CD8-positive, alpha-beta memory T cell (primary cell): ENCODE measurements around the gene ITGB4. TPM values are rescaled to one million over a fixed set of nuclear protein-coding genes. Genes with fewer than 3 reads are reported as not detected.
"Not testable (repeated sequence)": the region's sequence is repeated elsewhere in the genome, so short reads cannot be mapped to it uniquely, and the experiment has no call there.

Experiments used
- CTCF ChIA-PET: fragments of 350-600 bp; sonication (Branson Sonifier 250); formaldehyde crosslinking; loops from one replicate; lab custom pipeline; 2021; ENCODE audit warnings: antibody characterized with exemption; lab: Charles Lee
- POLR2A ChIA-PET: fragments of 350-600 bp; sonication (Branson Sonifier 250); formaldehyde crosslinking; loops from one replicate; lab custom pipeline; 2021; ENCODE audit warnings: antibody characterized with exemption; lab: Charles Lee
- DNase-seq, 5 donors: peaks; one replicate each; pipeline versions ENCODE4 v3.0.0 to v3.0.0-alpha.2; 2020 to 2022; ENCODE audit warnings: mixed read lengths in 1 of 5
- H3K27ac ChIP-seq: one replicate; pipeline ENCODE4 v1.7.0; 2013; ENCODE audit warnings: low read depth, mild to moderate bottlenecking, low read length, moderate library complexity
- H3K27me3 ChIP-seq: 2 replicates; pipeline ENCODE4 v1.7.0; 2013; ENCODE audit warnings: low read length, mild to moderate bottlenecking; ENCODE audit not compliant: insufficient read depth, poor library complexity, severe bottlenecking
- H3K36me3 ChIP-seq: 2 replicates; pipeline ENCODE4 v1.7.0; 2013; ENCODE audit warnings: mild to moderate bottlenecking, low read length, moderate library complexity; ENCODE audit not compliant: insufficient read depth
- H3K4me1 ChIP-seq: 2 replicates; pipeline ENCODE4 v1.7.0; 2013; ENCODE audit warnings: mild to moderate bottlenecking, low read length, moderate library complexity; ENCODE audit not compliant: insufficient read depth
- H3K4me3 ChIP-seq: 2 replicates; pipeline ENCODE4 v1.7.0; 2013; ENCODE audit warnings: mild to moderate bottlenecking, low read length
- H3K9me3 ChIP-seq: 2 replicates; pipeline ENCODE4 v1.7.0; 2013; ENCODE audit warnings: mild to moderate bottlenecking, low read length
- H3K27ac Mint-ChIP-seq, 8 donors: one replicate each; pipeline ENCODE4 v1.8.0; 2020 to 2021; ENCODE audit warnings: mixed read lengths in 8 of 8, mild to moderate bottlenecking in 6 of 8, inconsistent platforms in 3 of 8, moderate library complexity in 3 of 8
- H3K27me3 Mint-ChIP-seq, 2 donors: one replicate each; pipeline ENCODE4 v1.8.0; 2020 to 2021; ENCODE audit warnings: mixed read lengths in 2 of 2, mild to moderate bottlenecking in 1 of 2, moderate library complexity in 1 of 2
- H3K36me3 Mint-ChIP-seq, 3 donors: one replicate each; pipeline ENCODE4 v1.8.0; 2020 to 2021; ENCODE audit warnings: mixed read lengths in 3 of 3, inconsistent platforms in 1 of 3, mild to moderate bottlenecking in 1 of 3
- H3K4me1 Mint-ChIP-seq, 3 donors: one replicate each; pipeline ENCODE4 v1.8.0; 2020 to 2021; ENCODE audit warnings: mixed read lengths in 3 of 3, inconsistent platforms in 1 of 3, mild to moderate bottlenecking in 1 of 3
- H3K4me3 Mint-ChIP-seq, 7 donors: one replicate each; pipeline ENCODE4 v1.8.0; 2020 to 2021; ENCODE audit warnings: mixed read lengths in 7 of 7, mild to moderate bottlenecking in 6 of 7, moderate library complexity in 4 of 7, inconsistent platforms in 2 of 7
- H3K9me3 Mint-ChIP-seq, 5 donors: one replicate each; pipeline ENCODE4 v1.8.0; 2020 to 2022; ENCODE audit warnings: mixed read lengths in 5 of 5, mild to moderate bottlenecking in 3 of 5, moderate library complexity in 2 of 5, inconsistent platforms in 1 of 5
- polyA plus RNA-seq: library from polyadenylated mRNA; unstranded; fragments of 300-500 nt; fragmentation: Illumina TruSeq; gene quantifications from one replicate; pipeline ENCODE4 v1.2.3, GENCODE V29; 2021
- total RNA-seq, 2 experiments: library from RNA; stranded (reverse); gene quantifications; one replicate each; pipeline ENCODE4 v1.2.3, GENCODE V29; 2021

The ITGB4 gene
- total and polyA plus RNA-seq, 3 experiments from 2014 or later = 1.5 to 2.1 (median 1.8) TPM

DNA sequence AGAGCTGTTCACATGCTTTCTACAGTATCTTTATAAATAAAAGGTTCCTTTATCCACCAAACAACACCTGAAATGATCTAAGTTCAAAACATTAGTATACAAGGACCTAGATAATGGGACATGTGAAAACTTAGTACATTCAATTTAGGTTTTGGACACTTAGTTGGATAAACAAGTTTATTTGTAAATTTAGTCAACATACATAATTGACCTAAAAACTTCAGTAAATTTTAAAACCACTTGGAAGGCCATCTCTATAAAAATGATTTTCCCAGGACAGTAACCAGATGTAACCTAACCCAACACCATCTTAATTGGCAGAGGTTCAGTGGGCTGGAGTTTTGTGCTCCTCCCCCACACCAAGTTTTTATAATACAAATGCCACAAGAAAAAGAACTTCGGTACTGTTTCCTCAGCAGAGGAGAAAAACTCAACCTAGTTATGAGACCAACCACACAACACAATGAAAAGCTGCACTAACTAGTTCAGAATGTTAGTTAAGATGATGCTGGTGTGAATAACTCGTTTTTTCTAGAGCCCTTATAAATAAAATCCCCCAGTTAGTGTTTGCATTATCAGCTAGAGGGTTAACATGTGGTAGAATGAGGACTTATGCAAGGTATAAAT lies 56.1 kb downstream of the ITGB4 start:
- peaks cover 21% of the 10 kb centered on the region for H3K36me3 ChIP-seq
- Mint-ChIP-seq H3K4me3 (peak overlapping the region; percentile 93 to 100 (median 98)), H3K27me3 (peaks cover 0 to 14% of the 10 kb centered on the region in 2 donors), H3K9me3 (peaks cover 0 to 2% (median 0%) of the 10 kb centered on the region in 5 donors), H3K36me3 (peaks cover 19 to 38% (median 20%) of the 10 kb centered on the region in 3 donors), H3K27ac (peak overlapping the region; percentile 34 to 91 (median 81)), H3K4me1 (peaks cover 40 to 53% (median 42%) of the 10 kb centered on the region in 3 donors)
- peak overlapping the region; percentile 86 for H3K4me3 ChIP-seq
- no peaks in the 10 kb centered on the region for H3K9me3 ChIP-seq
- DNase-seq = peak in 1 of 5 donors; percentile 8
- H3K4me1 ChIP-seq = peaks cover 22% of the 10 kb centered on the region
- ChIA-PET CTCF (interaction anchor here (0.9 to 4.8 kb wide), 7 partner anchors 9 to 78 kb away, joined by 3 to 47 read pairs (median 4); partner anchors contain the start of genes GALK1 and WBP2), POLR2A (interaction anchor here (0.6 to 5.9 kb wide), 14 partner anchors 8 to 749 kb away, joined by 3 to 79 read pairs (median 4); partner anchors contain the start of genes GALK1, UNK and WBP2)
- peak overlapping the region; percentile 97 for H3K27ac ChIP-seq
- no peaks in the 10 kb centered on the region for H3K27me3 ChIP-seq

DNA sequence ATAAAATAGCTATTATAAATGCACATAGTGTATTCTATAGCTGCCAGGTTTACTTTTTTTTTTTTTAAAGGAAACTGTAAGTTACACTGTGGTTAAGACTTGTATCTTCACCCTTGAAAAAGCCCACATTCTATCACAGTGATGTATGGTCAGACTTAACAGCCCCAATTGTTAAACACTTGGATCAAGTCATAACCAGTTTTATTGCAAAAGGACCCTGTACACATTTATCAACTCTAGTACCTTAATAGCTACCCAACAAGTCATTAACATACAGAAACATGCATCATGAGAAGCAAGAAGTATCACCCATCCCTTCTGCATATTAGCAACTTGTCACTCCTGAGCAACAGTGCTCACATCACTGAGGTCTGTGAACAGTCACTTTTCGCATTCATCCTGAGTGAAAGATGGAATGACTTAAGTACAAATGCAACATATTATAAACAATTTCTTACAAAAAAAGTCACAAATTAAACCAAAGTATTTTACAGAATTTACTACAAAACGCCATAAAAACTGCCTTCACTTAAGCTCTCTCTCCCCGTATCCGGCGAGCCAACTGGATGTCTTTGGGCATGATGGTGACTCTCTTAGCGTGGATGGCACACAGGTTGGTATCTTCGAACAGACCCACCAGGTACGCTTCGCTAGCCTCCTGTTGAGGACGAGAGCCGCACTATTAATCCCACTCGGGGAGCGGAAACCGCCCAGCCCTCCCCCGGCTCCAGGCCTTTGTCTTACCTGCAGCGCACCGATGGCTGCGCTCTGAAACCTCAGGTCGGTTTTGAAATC lies 57.0 kb downstream of the ITGB4 start:
- H3K27me3 ChIP-seq = not testable (repeated sequence)

DNA sequence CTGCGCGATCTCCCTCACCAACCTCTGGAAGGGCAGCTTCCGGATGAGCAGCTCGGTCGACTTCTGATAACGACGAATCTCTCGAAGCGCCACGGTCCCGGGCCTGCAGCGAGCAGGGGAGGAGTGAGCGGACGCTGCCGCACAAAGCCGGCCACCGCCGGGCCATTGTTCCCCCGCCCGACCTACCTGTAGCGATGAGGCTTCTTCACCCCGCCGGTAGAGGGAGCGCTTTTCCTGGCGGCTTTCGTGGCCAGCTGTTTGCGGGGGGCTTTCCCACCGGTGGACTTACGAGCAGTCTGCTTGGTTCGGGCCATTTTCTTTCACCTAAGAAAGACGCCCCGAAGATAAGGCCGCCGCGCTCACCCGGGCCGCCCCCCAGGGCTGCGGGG lies 57.6 kb downstream of the ITGB4 start:
- Histone ChIP-seq H3K4me1 (peaks cover 35% of the 10 kb centered on the region), H3K36me3 (peaks cover 21% of the 10 kb centered on the region), H3K27me3 (no peaks in the 10 kb centered on the region), H3K27ac (peak overlapping the region; percentile 97), H3K9me3 (no peaks in the 10 kb centered on the region), H3K4me3 (peak overlapping the region; percentile 86)
- H3K27me3 Mint-ChIP-seq = peaks cover 0 to 16% of the 10 kb centered on the region in 2 donors
- H3K4me3 Mint-ChIP-seq = peak overlapping the region; percentile 93 to 100 (median 98)
- peaks cover 48 to 65% (median 54%) of the 10 kb centered on the region in 3 donors for H3K4me1 Mint-ChIP-seq
- DNase-seq = peak in 3 of 5 donors; percentile 60 to 76 (median 65)
- H3K9me3 Mint-ChIP-seq = peaks cover 0 to 2% (median 0%) of the 10 kb centered on the region in 5 donors
- peak overlapping the region; percentile 81 to 100 (median 91) for H3K27ac Mint-ChIP-seq
- ChIA-PET CTCF (interaction anchor here (0.8 to 4.8 kb wide), 6 partner anchors 14 to 77 kb away, joined by 3 to 47 read pairs (median 4); partner anchors contain the start of genes GALK1 and WBP2), POLR2A (interaction anchor here (0.8 to 5.9 kb wide), 6 partner anchors 11 to 97 kb away, joined by 3 to 79 read pairs (median 6); partner anchors contain the start of genes GALK1 and WBP2)
- peaks cover 19 to 40% (median 20%) of the 10 kb centered on the region in 3 donors for H3K36me3 Mint-ChIP-seq

More for the DNA sequence above, 57.0 kb downstream of the ITGB4 start:
- Histone ChIP-seq H3K36me3 (peaks cover 21% of the 10 kb centered on the region), H3K4me3 (peak overlapping the region; percentile 86), H3K4me1 (peaks cover 30% of the 10 kb centered on the region), H3K27ac (peak overlapping the region; percentile 97)
- H3K9me3 Mint-ChIP-seq, H3K9me3 ChIP-seq, DNase-seq: not testable (repeated sequence)
- POLR2A ChIA-PET = interaction anchor here (0.7 to 5.9 kb wide), 10 partner anchors 9 to 98 kb away, joined by 3 to 79 read pairs (median 6); partner anchors contain the start of genes GALK1 and WBP2
- CTCF ChIA-PET = interaction anchor here (0.8 to 4.8 kb wide), 7 partner anchors 8 to 77 kb away, joined by 3 to 47 read pairs (median 4); partner anchors contain the start of genes GALK1 and WBP2
- Mint-ChIP-seq H3K27me3 (peaks cover 0 to 16% of the 10 kb centered on the region in 2 donors), H3K4me1 (peaks cover 44 to 59% (median 48%) of the 10 kb centered on the region in 3 donors), H3K4me3 (peak overlapping the region; percentile 93 to 100 (median 98)), H3K36me3 (peaks cover 19 to 40% (median 20%) of the 10 kb centered on the region in 3 donors), H3K27ac (peak overlapping the region; percentile 81 to 100 (median 91))

GRCh38 chr17:75779250-75779986 lies 58.2 kb downstream of the ITGB4 start:
- Histone ChIP-seq H3K27me3 (no peaks in the 10 kb centered on the region), H3K27ac (peak overlapping the region; percentile 97), H3K4me3 (peak overlapping the region; percentile 86), H3K36me3 (peaks cover 21% of the 10 kb centered on the region), H3K9me3 (no peaks in the 10 kb centered on the region), H3K4me1 (peaks cover 40% of the 10 kb centered on the region)
- Mint-ChIP-seq H3K36me3 (peaks cover 19 to 40% (median 20%) of the 10 kb centered on the region in 3 donors), H3K4me3 (peak overlapping the region; percentile 93 to 100 (median 98)), H3K27ac (peak overlapping the region; percentile 93 to 100 (median 98)), H3K4me1 (peaks cover 51 to 69% (median 59%) of the 10 kb centered on the region in 3 donors), H3K27me3 (peaks cover 0 to 16% of the 10 kb centered on the region in 2 donors), H3K9me3 (peaks cover 0 to 2% (median 0%) of the 10 kb centered on the region in 5 donors)
- peak; percentile 84 to 98 (median 95) for DNase-seq
- ChIA-PET POLR2A (interaction anchor here (0.6 to 5.9 kb wide), 19 partner anchors 10 to 665 kb away, joined by 3 to 79 read pairs (median 4); partner anchors contain the start of genes GALK1, RECQL5, TMEM94 and TRIM47), CTCF (interaction anchor here (0.9 to 4.8 kb wide), 8 partner anchors 15 to 76 kb away, joined by 3 to 47 read pairs (median 4); partner anchors contain the start of genes GALK1 and WBP2)

DNA sequence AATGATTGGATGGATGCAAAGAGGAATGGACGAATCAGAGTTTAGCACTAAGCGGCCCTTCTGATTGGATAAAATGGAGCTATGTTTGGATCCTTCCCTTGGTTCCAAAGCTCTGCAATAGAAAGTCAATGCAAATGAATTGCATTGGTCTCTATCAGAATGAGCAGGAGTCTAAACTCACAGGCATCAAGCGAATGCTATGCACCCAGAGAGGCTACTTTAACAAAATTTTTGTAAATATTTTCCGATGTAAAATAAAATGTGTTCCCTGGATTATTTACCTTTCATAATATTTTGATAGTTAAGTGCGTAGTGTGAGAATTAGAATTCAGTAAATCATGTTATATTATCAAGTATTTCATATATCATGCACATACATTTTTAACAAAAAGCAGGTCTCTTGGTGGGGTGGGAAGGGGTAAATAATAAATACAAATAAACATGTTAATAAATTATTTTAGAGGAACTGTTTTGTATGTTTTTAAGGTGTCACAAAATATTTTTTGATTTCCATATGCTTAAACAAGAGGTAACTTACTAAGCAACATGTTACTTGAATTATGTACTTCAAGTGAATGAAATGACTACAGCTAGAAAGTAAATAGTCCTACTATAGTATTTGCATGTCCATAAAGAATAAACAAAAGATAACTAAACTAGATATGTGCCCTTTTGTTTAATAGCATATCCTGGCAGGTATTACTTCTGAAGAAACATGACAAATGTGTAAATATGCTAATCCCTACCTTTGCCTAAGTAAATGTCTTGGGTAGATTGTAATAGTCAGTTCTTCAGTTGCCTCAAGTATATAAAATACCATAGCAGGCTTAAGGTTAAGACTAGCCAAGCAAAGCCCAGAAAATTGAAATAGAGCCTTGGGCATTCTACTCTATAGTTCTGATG lies 59.0 kb downstream of the ITGB4 start:
- H3K9me3 Mint-ChIP-seq = peaks cover 0 to 2% (median 0%) of the 10 kb centered on the region in 5 donors
- Histone ChIP-seq H3K4me1 (peaks cover 43% of the 10 kb centered on the region), H3K27ac (no peak overlapping the region), H3K27me3 (no peaks in the 10 kb centered on the region), H3K4me3 (no peak overlapping the region), H3K9me3 (no peaks in the 10 kb centered on the region), H3K36me3 (peaks cover 21% of the 10 kb centered on the region)
- peaks cover 19 to 46% (median 20%) of the 10 kb centered on the region in 3 donors for H3K36me3 Mint-ChIP-seq
- peak overlapping the region; percentile 93 to 100 (median 97) for H3K4me3 Mint-ChIP-seq
- ChIA-PET CTCF (interaction anchor here (0.9 to 1.5 kb wide), 5 partner anchors 27 to 125 kb away, joined by 3 to 8 read pairs (median 4); partner anchors contain the start of genes MRPL38 and WBP2), POLR2A (interaction anchor here (0.5 to 5.9 kb wide), 21 partner anchors 9 to 1021 kb away, joined by 3 to 79 read pairs (median 4); partner anchors contain the start of genes GALK1, RECQL5, TMEM94 and TRIM47)
- no peak for DNase-seq
- peaks cover 0 to 16% of the 10 kb centered on the region in 2 donors for H3K27me3 Mint-ChIP-seq
- H3K4me1 Mint-ChIP-seq = peaks cover 52 to 72% (median 62%) of the 10 kb centered on the region in 3 donors
- peak overlapping the region; percentile 93 to 100 (median 98) for H3K27ac Mint-ChIP-seq
